HEK293 (cell line): Measurements from ENCODE around the gene MAP3K4.

Source experiments
- CTCF ChIA-PET: fragments of 350-600 bp; formaldehyde crosslinking; extraction: SDS; loops from one replicate; lab custom pipeline; 2021; ENCODE audit warnings: antibody characterized with exemption; lab: Yijun Ruan, JAX
- POLR2A ChIA-PET: fragments of 300-600 bp; formaldehyde crosslinking; extraction: SDS; loops from one replicate; lab custom pipeline; 2020; ENCODE audit warnings: antibody characterized with exemption, inconsistent platforms; lab: Yijun Ruan, JAX
- H3K27ac ChIP-seq: fragments of 200-500 bp; sonication (Bioruptor generic); 2 replicates; pipeline ENCODE4 v1.5.1; 2014; ENCODE audit warnings: low read depth, low read length, control low read depth, inconsistent platforms; ENCODE audit errors: extremely low read depth
- H3K36me3 ChIP-seq, 2 experiments: fragments of 200-500 bp in 1 of 2; sonication (Bioruptor generic) in 1 of 2; 1 replicate in 1 of 2; 2 replicates in 1 of 2; pipeline ENCODE4 v1.5.1; 2014 to 2017; ENCODE audit warnings: inconsistent platforms in 2 of 2, low read length in 2 of 2; ENCODE audit not compliant: control insufficient read depth in 2 of 2, insufficient read depth in 1 of 2
- H3K4me1 ChIP-seq: fragments of 200-500 bp; sonication (Bioruptor generic); 2 replicates; pipeline ENCODE4 v1.5.1; 2014; ENCODE audit warnings: mild to moderate bottlenecking, low read length, inconsistent platforms; ENCODE audit not compliant: control insufficient read depth, insufficient read depth
- H3K4me3 ChIP-seq: 2 replicates; pipeline ENCODE4 v1.5.1; 2011; ENCODE audit warnings: low read depth, mild to moderate bottlenecking, control low read depth, low read length, moderate library complexity
- H3K9me3 ChIP-seq: fragments of 200-500 bp; sonication (Bioruptor generic); 2 replicates; pipeline ENCODE4 v1.5.1; 2014; ENCODE audit warnings: low read depth, low read length, inconsistent platforms; ENCODE audit not compliant: control insufficient read depth, insufficient read depth
- BCL11B ChIP-seq: fragments of 450-650 bp; formaldehyde crosslinking; IDR thresholded peaks from 2 replicates; pipeline ENCODE4 v1.5.1; 2016; ENCODE audit warnings: low read depth, missing biosample characterization, missing genetic modification characterization
- BCL6B ChIP-seq: fragments of 450-650 bp; formaldehyde crosslinking; IDR thresholded peaks from 2 replicates; pipeline ENCODE4 v1.5.1; 2017; ENCODE audit warnings: missing biosample characterization, missing genetic modification characterization
- GLI2 ChIP-seq: fragments of 450-650 bp; formaldehyde crosslinking; IDR thresholded peaks from 2 replicates; pipeline ENCODE4; 2017; ENCODE audit warnings: missing biosample characterization, missing genetic modification characterization, low read depth, borderline replicate concordance
- SP2 ChIP-seq: fragments of 450-650 bp; formaldehyde crosslinking; IDR thresholded peaks from 2 replicates; pipeline ENCODE4 v1.5.1; 2016; ENCODE audit warnings: missing biosample characterization, missing genetic modification characterization
- SP7 ChIP-seq: fragments of 450-650 bp; formaldehyde crosslinking; IDR thresholded peaks from 2 replicates; pipeline ENCODE4 v1.5.1; 2016; ENCODE audit warnings: missing biosample characterization, missing genetic modification characterization
- ZBTB1 ChIP-seq: fragments of 450-650 bp; formaldehyde crosslinking; IDR thresholded peaks from 2 replicates; pipeline ENCODE4 v1.5.1; 2016; ENCODE audit warnings: missing biosample characterization, missing genetic modification characterization
- ZBTB20 ChIP-seq: fragments of 450-650 bp; formaldehyde crosslinking; IDR thresholded peaks from 2 replicates; pipeline ENCODE4 v1.5.1; 2016; ENCODE audit warnings: missing biosample characterization, missing genetic modification characterization
- ZBTB21 ChIP-seq: fragments of 450-650 bp; formaldehyde crosslinking; IDR thresholded peaks from 2 replicates; pipeline ENCODE4 v1.5.1; 2017; ENCODE audit warnings: missing biosample characterization, missing genetic modification characterization
- ZBTB48 ChIP-seq: fragments of 450-650 bp; formaldehyde crosslinking; IDR thresholded peaks from 2 replicates; pipeline ENCODE4 v1.5.1; 2016; ENCODE audit warnings: missing biosample characterization, missing genetic modification characterization
- ZIC2 ChIP-seq: fragments of 450-650 bp; formaldehyde crosslinking; IDR thresholded peaks from 2 replicates; pipeline ENCODE4 v1.5.1; 2016; ENCODE audit warnings: missing biosample characterization, missing genetic modification characterization
- ZNF10 ChIP-seq: fragments of 450-650 bp; formaldehyde crosslinking; IDR thresholded peaks from 2 replicates; pipeline ENCODE4 v1.5.1; 2017; ENCODE audit warnings: missing biosample characterization, missing genetic modification characterization
- ZNF112 ChIP-seq: fragments of 450-650 bp; formaldehyde crosslinking; IDR thresholded peaks from 2 replicates; pipeline ENCODE4 v1.5.0; 2017; ENCODE audit warnings: missing biosample characterization, missing genetic modification characterization
- ZNF157 ChIP-seq: fragments of 450-650 bp; formaldehyde crosslinking; IDR thresholded peaks from 2 replicates; pipeline ENCODE4 v1.5.1; 2016; ENCODE audit warnings: missing biosample characterization, missing genetic modification characterization
- ZNF19 ChIP-seq: fragments of 450-650 bp; formaldehyde crosslinking; IDR thresholded peaks from 2 replicates; pipeline ENCODE4; 2016; ENCODE audit warnings: missing biosample characterization, missing genetic modification characterization, low read depth
- ZNF2 ChIP-seq: fragments of 450-650 bp; formaldehyde crosslinking; IDR thresholded peaks from 2 replicates; pipeline ENCODE4 v1.5.1; 2016; ENCODE audit warnings: missing biosample characterization, missing genetic modification characterization
- ZNF223 ChIP-seq: fragments of 450-650 bp; formaldehyde crosslinking; IDR thresholded peaks from 2 replicates; pipeline ENCODE4 v1.5.1; 2016; ENCODE audit warnings: missing biosample characterization, missing genetic modification characterization
- ZNF23 ChIP-seq: fragments of 450-650 bp; formaldehyde crosslinking; IDR thresholded peaks from 2 replicates; pipeline ENCODE4 v1.5.1; 2016; ENCODE audit warnings: missing biosample characterization, missing genetic modification characterization, borderline replicate concordance
- ZNF248 ChIP-seq: fragments of 450-650 bp; formaldehyde crosslinking; IDR thresholded peaks from 2 replicates; pipeline ENCODE4 v1.5.1; 2017; ENCODE audit warnings: missing biosample characterization, missing genetic modification characterization
- ZNF335 ChIP-seq: fragments of 450-650 bp; formaldehyde crosslinking; conservative IDR thresholded peaks from 2 replicates; pipeline ENCODE4 v1.5.1; 2016; ENCODE audit warnings: missing biosample characterization, missing genetic modification characterization
- ZNF354C ChIP-seq: fragments of 450-650 bp; formaldehyde crosslinking; IDR thresholded peaks from 2 replicates; pipeline ENCODE4 v1.5.1; 2016; ENCODE audit warnings: missing biosample characterization, missing genetic modification characterization, low read depth, borderline replicate concordance
- ZNF426 ChIP-seq: fragments of 450-650 bp; formaldehyde crosslinking; IDR thresholded peaks from 2 replicates; pipeline ENCODE4 v1.5.1; 2017; ENCODE audit warnings: missing biosample characterization, missing genetic modification characterization, mild to moderate bottlenecking, inconsistent platforms, moderate library complexity
- ZNF530 ChIP-seq: fragments of 450-650 bp; formaldehyde crosslinking; IDR thresholded peaks from 2 replicates; pipeline ENCODE4 v1.5.1; 2016; ENCODE audit warnings: low read depth, missing biosample characterization, missing genetic modification characterization
- ZNF548 ChIP-seq: fragments of 450-650 bp; formaldehyde crosslinking; IDR thresholded peaks from 2 replicates; pipeline ENCODE4 v1.5.1; 2016; ENCODE audit warnings: missing biosample characterization, missing genetic modification characterization
- ZNF623 ChIP-seq: fragments of 450-650 bp; formaldehyde crosslinking; IDR thresholded peaks from 2 replicates; pipeline ENCODE4 v1.5.1; 2016; ENCODE audit warnings: missing biosample characterization, missing genetic modification characterization
- ZNF830 ChIP-seq: fragments of 450-650 bp; IDR thresholded peaks from 2 replicates; pipeline ENCODE4 v1.5.0; 2018; ENCODE audit warnings: missing biosample characterization, missing genetic modification characterization, low read depth, mild to moderate bottlenecking, moderate library complexity
- TF ChIP-seq, protein P1 (sequence below): fragments of 450-650 bp; formaldehyde crosslinking; conservative IDR thresholded peaks from 2 replicates; pipeline ENCODE4 v1.5.1; 2016; ENCODE audit warnings: low read depth, missing biosample characterization, missing genetic modification characterization

Gene MAP3K4

DNA sequence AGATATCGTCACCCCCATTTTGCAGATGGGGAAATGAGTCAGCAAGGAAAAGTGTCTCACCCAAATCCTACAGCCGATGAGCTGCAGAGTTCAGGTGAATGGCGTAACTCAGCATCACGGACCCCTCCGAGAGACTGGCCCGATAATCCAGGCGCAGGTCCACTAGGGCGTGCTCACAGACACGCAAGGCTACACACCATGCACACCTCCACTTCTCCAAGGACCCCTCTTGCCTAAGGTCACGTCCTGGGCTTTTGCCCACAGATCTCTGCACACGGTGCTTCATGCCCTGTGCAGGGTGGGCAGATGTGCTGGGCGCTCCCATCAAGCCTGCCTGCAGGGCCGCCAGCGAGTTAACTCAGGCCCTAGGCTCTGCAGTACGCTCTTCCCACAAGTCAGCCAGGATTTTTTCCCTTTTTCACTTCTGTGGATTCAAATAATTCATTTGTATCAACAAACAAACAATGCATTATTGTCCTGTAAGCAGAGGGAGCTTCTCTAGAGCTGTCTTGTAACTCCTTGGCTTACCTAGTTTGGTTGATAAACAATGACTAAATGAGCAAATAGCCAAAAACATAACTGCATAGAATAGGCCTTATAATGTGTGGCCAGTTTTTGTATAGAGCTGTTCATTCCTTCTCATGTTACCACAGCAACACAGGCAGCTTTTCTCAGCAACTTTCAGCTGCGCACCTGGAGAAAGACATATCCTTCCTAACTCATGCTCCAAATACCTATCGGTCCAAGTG, 143.2 kb downstream of the MAP3K4 start:
- TF ChIP-seq ZIC2, result no peak
- no peak for TF ChIP-seq ZNF354C (tag by site-specific recombination)
- no peak for TF ChIP-seq ZNF112 (tag by site-specific recombination)
- TF ChIP-seq ZNF548, result no peak
- TF ChIP-seq ZNF530 (tag by site-specific recombination), result no peak
- TF ChIP-seq ZBTB1 (tag by site-specific recombination), result no peak
- TF ChIP-seq ZBTB20 (tag by site-specific recombination), result no peak
- TF ChIP-seq ZNF623 (tag by site-specific recombination), result no peak
- TF ChIP-seq, protein P1, sequence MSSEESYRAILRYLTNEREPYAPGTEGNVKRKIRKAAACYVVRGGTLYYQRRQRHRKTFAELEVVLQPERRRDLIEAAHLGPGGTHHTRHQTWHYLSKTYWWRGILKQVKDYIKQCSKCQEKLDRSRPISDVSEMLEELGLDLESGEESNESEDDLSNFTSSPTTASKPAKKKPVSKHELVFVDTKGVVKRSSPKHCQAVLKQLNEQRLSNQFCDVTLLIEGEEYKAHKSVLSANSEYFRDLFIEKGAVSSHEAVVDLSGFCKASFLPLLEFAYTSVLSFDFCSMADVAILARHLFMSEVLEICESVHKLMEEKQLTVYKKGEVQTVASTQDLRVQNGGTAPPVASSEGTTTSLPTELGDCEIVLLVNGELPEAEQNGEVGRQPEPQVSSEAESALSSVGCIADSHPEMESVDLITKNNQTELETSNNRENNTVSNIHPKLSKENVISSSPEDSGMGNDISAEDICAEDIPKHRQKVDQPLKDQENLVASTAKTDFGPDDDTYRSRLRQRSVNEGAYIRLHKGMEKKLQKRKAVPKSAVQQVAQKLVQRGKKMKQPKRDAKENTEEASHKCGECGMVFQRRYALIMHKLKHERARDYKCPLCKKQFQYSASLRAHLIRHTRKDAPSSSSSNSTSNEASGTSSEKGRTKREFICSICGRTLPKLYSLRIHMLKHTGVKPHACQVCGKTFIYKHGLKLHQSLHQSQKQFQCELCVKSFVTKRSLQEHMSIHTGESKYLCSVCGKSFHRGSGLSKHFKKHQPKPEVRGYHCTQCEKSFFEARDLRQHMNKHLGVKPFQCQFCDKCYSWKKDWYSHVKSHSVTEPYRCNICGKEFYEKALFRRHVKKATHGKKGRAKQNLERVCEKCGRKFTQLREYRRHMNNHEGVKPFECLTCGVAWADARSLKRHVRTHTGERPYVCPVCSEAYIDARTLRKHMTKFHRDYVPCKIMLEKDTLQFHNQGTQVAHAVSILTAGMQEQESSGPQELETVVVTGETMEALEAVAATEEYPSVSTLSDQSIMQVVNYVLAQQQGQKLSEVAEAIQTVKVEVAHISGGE (tag by site-specific recombination), result no peak
- no peak for TF ChIP-seq ZNF830
- TF ChIP-seq ZNF426, result no peak
- TF ChIP-seq ZNF248 (tag by site-specific recombination), result no peak
- TF ChIP-seq ZNF2 (tag by site-specific recombination), result no peak
- Histone ChIP-seq H3K4me1 (no peaks in the 10 kb centered on the region), H3K27ac (no peak overlapping the region), H3K9me3 (no peaks in the 10 kb centered on the region), H3K4me3 (no peak overlapping the region), H3K36me3 (peaks cover 0 to 71% of the 10 kb centered on the region in 2 experiments; a peak in 1 of 3 replicates)
- POLR2A ChIA-PET, result interaction anchor here (0.6 kb wide), 1 partner anchor 126 kb away, joined by 6 read pairs; no protein-coding TSS in a partner anchor
- CTCF ChIA-PET, result no interaction called here

DNA sequence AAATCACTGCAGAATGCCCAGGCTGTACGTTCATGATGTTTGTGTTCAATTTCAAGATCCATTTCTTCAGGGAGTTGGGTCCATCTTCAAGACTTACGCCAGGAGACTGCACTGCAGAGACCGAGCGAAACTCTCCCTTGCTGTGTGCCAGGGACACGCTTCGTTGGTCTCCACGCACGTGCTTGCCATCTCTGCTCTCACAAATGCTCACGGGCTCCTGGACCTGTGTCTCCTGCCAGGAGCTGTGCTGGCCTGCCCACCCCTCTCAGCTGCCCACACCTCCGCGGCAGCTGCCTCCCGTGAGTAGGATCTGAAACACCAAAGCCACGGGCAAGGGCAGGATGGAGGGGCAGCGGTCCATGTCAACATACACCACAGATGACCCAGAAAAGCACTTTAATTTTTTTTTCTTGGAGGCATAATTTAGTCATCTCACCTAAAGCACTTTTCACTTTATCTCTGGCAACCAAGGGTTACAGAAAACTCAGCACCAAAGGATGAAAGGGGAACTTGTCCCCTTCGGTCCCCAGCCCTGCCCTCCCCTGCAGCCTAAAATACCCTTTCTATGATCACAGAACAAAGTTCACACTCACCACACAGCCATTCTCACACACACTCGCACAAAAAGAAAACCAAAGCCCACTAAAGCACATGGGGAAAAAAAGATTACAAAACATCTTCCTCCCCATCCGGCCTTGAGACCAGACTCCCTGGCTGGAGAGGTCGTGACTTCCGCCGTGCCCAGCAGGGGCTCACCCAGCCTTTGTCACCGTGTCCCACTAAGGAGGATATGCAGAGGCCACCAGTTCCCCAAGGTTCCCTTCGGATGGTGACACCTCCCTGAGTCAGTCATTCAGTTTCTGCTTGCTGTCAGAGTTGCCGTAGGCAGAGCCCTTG, 144.4 kb downstream of the MAP3K4 start:
- peaks cover 0 to 65% of the 10 kb centered on the region in 2 experiments; a peak in 1 of 3 replicates for H3K36me3 ChIP-seq
- H3K27ac ChIP-seq, result no peak overlapping the region
- ChIA-PET POLR2A (interaction anchor here (0.6 kb wide), 1 partner anchor 125 kb away, joined by 6 read pairs; no protein-coding TSS in a partner anchor), CTCF (no interaction called here)
- no peaks in the 10 kb centered on the region for H3K9me3 ChIP-seq
- H3K4me1 ChIP-seq, result no peaks in the 10 kb centered on the region
- no peak overlapping the region for H3K4me3 ChIP-seq
- TF ChIP-seq SP2 (no peak), ZNF335 (tag by site-specific recombination) (no peak), ZNF157 (tag by site-specific recombination) (no peak), ZBTB48 (tag by site-specific recombination) (no peak), ZNF10 (tag by site-specific recombination) (no peak), BCL11B (tag by site-specific recombination) (no peak), ZNF23 (tag by site-specific recombination) (no peak), ZBTB21 (no peak), ZNF223 (tag by site-specific recombination) (no peak), ZNF19 (no peak), SP7 (tag by site-specific recombination) (no peak), BCL6B (no peak), GLI2 (tag by site-specific recombination) (no peak)
